Gastrocnemius medialis (tissue), 4 donors: ENCODE data around the gene C6orf62.
A peak's percentile ranks its signal among the peaks of the same experiment; 100 is the strongest.
"Not testable (repeated sequence)": the region's sequence is repeated elsewhere in the genome, so short reads cannot be mapped to it uniquely, and the experiment has no call there.

Experiments used
- CTCF ChIP-seq, 5 experiments: fragments of 450-650 bp in 3 of 5; fragments of 200-600 bp in 2 of 5; sonication (generic) in 2 of 5; IDR thresholded peaks in 4 of 5; conservative IDR thresholded peaks in 1 of 5; 1 replicate in 4 of 5; 2 replicates in 1 of 5; pipeline ENCODE4 v1.5.1; 2016 to 2019; ENCODE audit warnings: antibody characterized with exemption in 5 of 5, mild to moderate bottlenecking in 3 of 5, moderate library complexity in 3 of 5
- POLR2A ChIP-seq, 2 donors: fragments of 450-650 bp; IDR thresholded peaks; one replicate each; pipeline ENCODE4 v1.6.1; 2017; ENCODE audit warnings: antibody characterized with exemption in 2 of 2, mild to moderate bottlenecking in 2 of 2, moderate library complexity in 2 of 2

DNA sequence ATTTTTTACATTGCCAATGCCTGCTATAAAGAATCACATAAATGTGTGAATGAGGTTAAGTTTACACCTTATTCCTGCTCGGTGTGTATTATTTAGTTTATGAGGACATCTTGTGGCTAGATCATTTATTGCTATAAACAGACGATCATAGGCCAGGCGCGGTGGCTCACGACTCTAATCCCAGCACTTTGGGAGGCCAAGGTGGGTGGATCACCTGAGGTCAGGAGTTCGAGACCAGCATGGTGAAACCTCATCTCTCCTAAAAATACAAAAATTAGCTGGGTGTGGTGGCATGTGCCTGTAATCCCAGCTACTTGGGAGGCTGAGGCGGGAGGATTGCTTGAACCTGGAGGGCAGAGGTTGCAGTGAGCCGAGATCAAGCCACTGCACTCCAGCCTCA is 23.3 kb downstream of the C6orf62 start:
- peak; percentile 11 to 54 (median 42) for TF ChIP-seq CTCF (IDR thresholded peaks at IDR 0.05 in 4 of 5, conservative IDR thresholded peaks at IDR 0.05 in 1 of 5)
- TF ChIP-seq POLR2A (IDR thresholded peaks at IDR 0.05) = not testable (repeated sequence)
